ENCODE results near the gene COLEC12.

- TF ChIP-seq CTCF (IDR thresholded peaks at IDR 0.05) (no peak), EP300 (IDR thresholded peaks at IDR 0.05) (no peak), POLR2AphosphoS5 (IDR thresholded peaks at IDR 0.05) (no peak)
Measured at GRCh38 chr18:354003-354402, 146.5 kb downstream of the COLEC12 start.
